ENCODE results near the gene ATXN7L3.
"Not testable (repeated sequence)": the region's sequence is repeated elsewhere in the genome, so short reads cannot be mapped to it uniquely, and the experiment has no call there.

Gene ATXN7L3

GRCh38 chr17:44199553-44200477 lies at the start of gene ATXN7L3:
TSS of gene ATXN7L3 (minus strand) at chr17:44199884. CDS start at chr17:44198070, 1,814 bp downstream.
- H3K4me3 ChIP-seq (ENCODE audit: low read depth, low read length), result peak within 1 kb of the TSS; percentile 94
- peak; percentile 100 for DNase-seq (ENCODE audit: low read depth)
- TF ChIP-seq CTCF (IDR thresholded peaks at IDR 0.05; ENCODE audit: insufficient read depth, low read depth, low read length, missing control alignments), result no peak

- H3K4me3 ChIP-seq (ENCODE audit: low read depth, low read length), result no peak overlapping the region
- no peak for TF ChIP-seq CTCF (IDR thresholded peaks at IDR 0.05; ENCODE audit: insufficient read depth, low read depth, low read length, missing control alignments)
These were observed 48.4 kb upstream of the ATXN7L3 start for GRCh38 chr17:44247876-44248736.

GRCh38 chr17:44247440-44247841 lies 47.8 kb upstream of the ATXN7L3 start:
- no peak for DNase-seq (ENCODE audit: low read depth)
- no peak overlapping the region for H3K4me3 ChIP-seq (ENCODE audit: low read depth, low read length)
- TF ChIP-seq CTCF (IDR thresholded peaks at IDR 0.05; ENCODE audit: insufficient read depth, low read depth, low read length, missing control alignments), result no peak

More at GRCh38 chr17:44247876-44248736, 48.4 kb upstream of the ATXN7L3 start:
- DNase-seq (ENCODE audit: low read depth), result no peak

- H3K4me3 ChIP-seq (ENCODE audit: low read depth, low read length), result no peak overlapping the region
- DNase-seq (ENCODE audit: low read depth), result no peak
- TF ChIP-seq CTCF (IDR thresholded peaks at IDR 0.05; ENCODE audit: insufficient read depth, low read depth, low read length, missing control alignments), result no peak
These were observed 41.5 kb upstream of the ATXN7L3 start for GRCh38 chr17:44241106-44241624.

GRCh38 chr17:44237886-44238285 lies 38.2 kb upstream of the ATXN7L3 start:
- not testable (repeated sequence) for DNase-seq (ENCODE audit: low read depth)

GRCh38 chr17:44236444-44236991 lies 36.8 kb upstream of the ATXN7L3 start:
- H3K4me3 ChIP-seq (ENCODE audit: low read depth, low read length), result no peak overlapping the region
- DNase-seq (ENCODE audit: low read depth), result peak; percentile 85
- no peak for TF ChIP-seq CTCF (IDR thresholded peaks at IDR 0.05; ENCODE audit: insufficient read depth, low read depth, low read length, missing control alignments)

More at GRCh38 chr17:44237886-44238285, 38.2 kb upstream of the ATXN7L3 start:
- not testable (repeated sequence) for H3K4me3 ChIP-seq (ENCODE audit: low read depth, low read length)
